ENCODE data around the gene SORCS2.

The SORCS2 gene

DNA sequence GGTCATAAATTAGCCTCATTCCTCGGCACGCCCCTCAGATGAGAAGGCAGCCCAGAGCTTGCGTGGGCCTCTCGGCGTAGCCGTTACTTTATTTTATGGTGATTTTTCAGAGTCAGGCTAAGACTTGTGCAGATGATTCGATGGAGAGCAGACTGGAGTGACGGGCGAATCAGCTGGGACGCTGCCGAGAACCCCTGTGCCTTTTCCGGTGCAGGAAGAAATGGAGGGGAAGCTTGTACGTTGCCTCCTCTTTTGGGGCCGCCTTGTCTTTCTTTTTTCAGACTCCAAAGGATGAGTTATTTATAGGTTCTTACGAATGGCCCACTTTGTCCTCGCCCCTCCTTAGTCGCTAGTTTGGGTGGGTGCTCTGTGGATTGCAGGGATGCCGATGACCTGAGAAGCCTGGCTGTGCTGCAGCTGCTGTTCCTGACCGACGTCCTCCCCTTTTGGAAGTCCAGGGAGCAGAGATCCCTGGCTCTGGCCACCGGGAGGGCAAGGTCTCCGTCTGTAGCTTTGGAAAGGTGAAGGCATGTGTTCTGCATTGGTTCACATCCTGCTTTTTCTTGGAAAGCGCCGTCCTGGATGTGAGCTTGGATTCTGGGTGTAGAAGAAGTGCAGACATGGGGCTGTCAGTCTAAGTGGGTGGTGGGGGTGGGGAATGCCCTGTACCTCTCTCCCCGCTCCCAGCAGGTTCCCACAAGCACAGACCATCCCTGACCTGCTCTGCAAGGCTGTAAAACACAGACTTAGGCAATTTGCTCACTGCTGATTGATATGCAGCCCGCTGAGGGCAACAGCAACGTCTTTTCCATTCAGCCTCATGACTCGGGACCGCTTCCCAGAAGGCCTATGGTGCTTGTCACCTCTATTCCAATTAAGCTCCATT is 9.3 kb downstream of the SORCS2 start:
- TF ChIP-seq, protein P1, sequence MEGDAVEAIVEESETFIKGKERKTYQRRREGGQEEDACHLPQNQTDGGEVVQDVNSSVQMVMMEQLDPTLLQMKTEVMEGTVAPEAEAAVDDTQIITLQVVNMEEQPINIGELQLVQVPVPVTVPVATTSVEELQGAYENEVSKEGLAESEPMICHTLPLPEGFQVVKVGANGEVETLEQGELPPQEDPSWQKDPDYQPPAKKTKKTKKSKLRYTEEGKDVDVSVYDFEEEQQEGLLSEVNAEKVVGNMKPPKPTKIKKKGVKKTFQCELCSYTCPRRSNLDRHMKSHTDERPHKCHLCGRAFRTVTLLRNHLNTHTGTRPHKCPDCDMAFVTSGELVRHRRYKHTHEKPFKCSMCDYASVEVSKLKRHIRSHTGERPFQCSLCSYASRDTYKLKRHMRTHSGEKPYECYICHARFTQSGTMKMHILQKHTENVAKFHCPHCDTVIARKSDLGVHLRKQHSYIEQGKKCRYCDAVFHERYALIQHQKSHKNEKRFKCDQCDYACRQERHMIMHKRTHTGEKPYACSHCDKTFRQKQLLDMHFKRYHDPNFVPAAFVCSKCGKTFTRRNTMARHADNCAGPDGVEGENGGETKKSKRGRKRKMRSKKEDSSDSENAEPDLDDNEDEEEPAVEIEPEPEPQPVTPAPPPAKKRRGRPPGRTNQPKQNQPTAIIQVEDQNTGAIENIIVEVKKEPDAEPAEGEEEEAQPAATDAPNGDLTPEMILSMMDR (IDR thresholded peaks at IDR 0.05; ENCODE audit: extremely low read depth, missing control alignments) = no peak
- DNase-seq (ENCODE audit: low spot score) = no peak

- no peak for DNase-seq (ENCODE audit: low spot score)
- TF ChIP-seq, protein P1 (IDR thresholded peaks at IDR 0.05; ENCODE audit: extremely low read depth, missing control alignments) = no peak
These were observed 10.1 kb downstream of the SORCS2 start for GRCh38 chr4:7202411-7202810.

DNA sequence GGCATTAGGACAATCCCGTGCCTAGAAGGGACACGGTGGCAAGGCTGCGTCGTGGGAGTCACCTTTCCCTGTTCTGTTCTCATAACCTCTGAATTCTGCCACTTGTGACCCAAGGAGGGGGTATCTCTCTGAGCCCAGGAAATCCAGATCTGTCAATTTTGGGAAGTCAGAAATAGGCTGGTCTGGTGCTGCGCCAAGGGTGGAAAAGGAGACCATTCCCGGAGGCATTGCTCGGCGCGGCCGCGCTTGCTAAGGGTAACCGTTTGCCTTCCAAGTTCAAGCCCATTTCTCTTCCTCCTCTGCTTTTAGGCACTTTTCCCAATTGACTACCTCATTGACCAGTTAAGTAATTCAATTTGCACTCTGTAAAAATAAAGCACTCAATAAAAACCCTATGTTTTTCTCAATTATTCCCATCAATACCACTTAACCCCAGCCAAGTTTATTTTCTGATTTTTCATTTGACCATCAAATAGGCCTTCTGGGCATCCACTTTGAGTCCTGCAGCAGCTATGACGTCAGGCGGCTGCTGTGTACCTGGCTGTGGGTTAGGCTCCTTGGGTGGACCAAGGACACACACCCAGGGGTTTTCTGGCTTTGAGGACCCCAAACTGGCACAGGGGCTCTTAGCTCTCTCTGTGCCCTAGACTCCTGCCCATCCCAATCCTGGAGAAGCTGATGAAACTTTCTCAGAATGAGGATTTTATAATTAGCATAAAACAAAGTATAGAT is 12.5 kb downstream of the SORCS2 start:
- DNase-seq (ENCODE audit: low spot score) = no peak

DNA sequence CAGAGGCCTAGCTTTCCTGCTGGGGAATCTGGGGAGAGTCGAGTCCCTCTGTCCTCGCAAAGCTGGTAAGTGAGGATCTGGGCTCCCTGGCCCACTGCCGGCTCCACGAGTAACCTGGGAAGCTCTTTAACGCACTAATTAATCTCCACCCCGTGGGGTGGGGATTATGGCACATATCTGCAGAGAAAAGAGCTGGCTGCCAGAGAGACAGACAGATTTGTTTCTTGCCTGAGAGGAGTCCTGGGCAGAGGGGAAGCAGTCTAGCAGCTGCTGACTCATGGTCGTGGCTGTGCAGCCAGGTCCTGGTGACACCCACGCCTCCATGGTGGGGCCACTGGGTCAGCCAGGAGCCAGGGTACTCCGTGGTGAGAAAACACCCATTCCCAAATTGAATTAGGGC is 14.0 kb downstream of the SORCS2 start:
- TF ChIP-seq, protein P1 (IDR thresholded peaks at IDR 0.05; ENCODE audit: extremely low read depth, missing control alignments) = no peak
- no peak for DNase-seq (ENCODE audit: low spot score)

More for the DNA sequence above, 12.5 kb downstream of the SORCS2 start:
- TF ChIP-seq, protein P1 (IDR thresholded peaks at IDR 0.05; ENCODE audit: extremely low read depth, missing control alignments) = no peak

GRCh38 chr4:7206911-7207567 is 14.7 kb downstream of the SORCS2 start:
- no peak for DNase-seq (ENCODE audit: low spot score)
- TF ChIP-seq, protein P1 (IDR thresholded peaks at IDR 0.05; ENCODE audit: extremely low read depth, missing control alignments) = no peak

DNA sequence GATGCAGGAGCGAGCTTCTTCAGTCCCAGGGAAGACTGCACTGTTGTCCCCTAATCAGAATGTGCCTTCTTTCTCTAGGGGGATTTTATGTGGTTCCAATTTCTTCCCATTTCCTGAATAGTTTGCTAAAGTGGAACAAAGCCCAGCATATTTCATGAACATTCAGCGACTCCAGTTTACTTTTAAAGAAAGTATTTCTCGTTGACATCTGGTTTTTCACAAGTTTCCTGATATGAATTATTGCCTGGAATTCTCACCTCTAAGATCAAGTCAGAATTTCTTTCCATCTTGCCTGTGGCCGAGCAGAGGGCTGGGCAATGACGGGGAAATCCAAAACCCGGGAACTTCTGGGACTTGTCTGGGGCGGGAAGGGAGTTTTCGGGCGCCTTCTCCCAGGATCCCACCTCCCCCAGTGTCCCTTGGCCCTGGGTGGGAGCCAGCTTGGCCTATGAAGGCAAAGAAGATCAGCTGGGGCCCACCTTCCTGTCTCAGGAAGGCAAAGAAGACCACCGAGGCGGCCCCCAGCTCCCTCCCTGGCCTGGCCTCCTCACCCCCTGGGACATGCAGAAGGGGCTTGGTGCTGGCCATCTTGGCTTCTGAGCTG is 15.4 kb downstream of the SORCS2 start:
- no peak for DNase-seq (ENCODE audit: low spot score)
- TF ChIP-seq, protein P1 (IDR thresholded peaks at IDR 0.05; ENCODE audit: extremely low read depth, missing control alignments) = no peak

All from GM20000 (cell line).